GM12892 (cell line): ENCODE results near the gene BRD7.

Experiments used
- POLR2A ChIP-seq: IDR thresholded peaks from 2 replicates; pipeline ENCODE4 v1.6.1; 2011; ENCODE audit warnings: low read depth, low read length, control low read depth
- POLR2AphosphoS5 ChIP-seq: IDR thresholded peaks from 2 replicates; pipeline ENCODE4 v1.6.1; 2011; ENCODE audit warnings: low read depth, low read length, control low read depth
- TAF1 ChIP-seq: IDR thresholded peaks from 2 replicates; pipeline ENCODE4 v1.6.1; 2011; ENCODE audit warnings: low read depth, mild to moderate bottlenecking, control low read depth, low read length, borderline replicate concordance

DNA sequence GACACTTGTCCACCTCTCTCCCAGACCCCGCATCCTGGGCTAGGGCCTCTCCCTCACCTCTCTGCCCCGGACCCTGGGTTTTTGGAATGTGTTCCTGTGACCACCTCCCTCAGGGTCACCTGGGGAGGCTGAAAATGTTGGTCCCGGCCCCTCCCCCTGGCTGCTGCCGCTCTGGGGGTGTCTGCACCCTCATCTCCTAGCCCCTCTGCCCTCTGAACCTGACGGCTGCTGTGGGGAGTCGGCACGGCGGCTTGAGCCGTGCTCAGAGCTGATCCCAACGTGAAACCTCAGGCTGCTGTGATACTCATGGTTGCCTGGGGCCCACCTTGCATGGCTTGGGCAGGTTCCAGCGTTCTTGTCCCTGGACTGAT is 59.6 kb downstream of the BRD7 start:
- TF ChIP-seq TAF1 (no peak), POLR2A (no peak), POLR2AphosphoS5 (no peak)
